WTC11 (cell line): ENCODE data around the gene PCSK2. TPM values are rescaled to one million over a fixed set of nuclear protein-coding genes. Genes with fewer than 3 reads are reported as not detected.

Source experiments
- ATAC-seq: fragments of 200-7000 bp; cut with Tn5 transposase; 2 replicates; pipeline ENCODE4 v1.10.0; 2021; ENCODE audit warnings: mild to moderate bottlenecking, moderate library complexity
- CTCF ChIA-PET: fragments of 300-600 bp; sonication (Branson Sonifier 250); formaldehyde crosslinking; loops from one replicate; lab custom pipeline; 2021; ENCODE audit warnings: antibody characterized with exemption; lab: Charles Lee
- POLR2A ChIA-PET: fragments of 350-600 bp; sonication (Branson Sonifier 250); formaldehyde crosslinking; loops from one replicate; lab custom pipeline; 2021; ENCODE audit warnings: antibody characterized with exemption; lab: Charles Lee
- DNase-seq: peaks from one replicate; pipeline ENCODE4 v3.0.0; 2021; ENCODE audit warnings: low spot score
- H3K27ac Mint-ChIP-seq: 2 replicates; pipeline ENCODE4 v1.8.0; 2021; ENCODE audit warnings: mixed read lengths
- H3K27me3 Mint-ChIP-seq: 2 replicates; pipeline ENCODE4 v1.8.0; 2021; ENCODE audit warnings: low read depth, mild to moderate bottlenecking, moderate library complexity, mixed read lengths
- H3K36me3 Mint-ChIP-seq: 2 replicates; pipeline ENCODE4 v1.8.0; 2021; ENCODE audit warnings: mixed read lengths
- H3K4me1 Mint-ChIP-seq: 2 replicates; pipeline ENCODE4 v1.8.0; 2022; ENCODE audit warnings: mixed read lengths
- H3K4me3 Mint-ChIP-seq: 2 replicates; pipeline ENCODE4 v1.8.0; 2021; ENCODE audit warnings: mild to moderate bottlenecking, moderate library complexity, mixed read lengths
- H3K9me3 Mint-ChIP-seq: 2 replicates; pipeline ENCODE4 v1.8.0; 2021; ENCODE audit warnings: mixed read lengths
- E2F4 ChIP-seq: sonication (generic); formaldehyde crosslinking; IDR thresholded peaks from 2 replicates; pipeline ENCODE4 v1.8.1; 2022; ENCODE audit warnings: low read depth, mild to moderate bottlenecking, moderate library complexity, missing genetic modification reagents, borderline replicate concordance
- E2F5 ChIP-seq: sonication (generic); formaldehyde crosslinking; IDR thresholded peaks from 2 replicates; pipeline ENCODE4 v1.8.1; 2022; ENCODE audit warnings: mild to moderate bottlenecking, moderate library complexity, missing genetic modification reagents
- ETV6 ChIP-seq: sonication (generic); formaldehyde crosslinking; IDR thresholded peaks from 2 replicates; pipeline ENCODE4 v1.8.1; 2022; ENCODE audit warnings: mild to moderate bottlenecking, missing genetic modification reagents
- FOXP1 ChIP-seq: sonication (generic); formaldehyde crosslinking; IDR thresholded peaks from 2 replicates; pipeline ENCODE4 v1.8.0; 2022; ENCODE audit warnings: missing genetic modification reagents, mild to moderate bottlenecking, moderate library complexity, borderline replicate concordance
- IRF2 ChIP-seq: sonication (generic); formaldehyde crosslinking; IDR thresholded peaks from 2 replicates; pipeline ENCODE4 v1.8.0; 2022; ENCODE audit warnings: low read depth, missing genetic modification reagents, borderline replicate concordance
- JUN ChIP-seq: sonication (generic); formaldehyde crosslinking; IDR thresholded peaks from 2 replicates; pipeline ENCODE4 v1.8.0; 2023; ENCODE audit warnings: mild to moderate bottlenecking, missing genetic modification reagents
- MLX ChIP-seq: sonication (generic); formaldehyde crosslinking; IDR thresholded peaks from 2 replicates; pipeline ENCODE4 v1.8.1; 2023; ENCODE audit warnings: mild to moderate bottlenecking, missing genetic modification reagents, moderate library complexity
- MXD4 ChIP-seq: fragments of 250-450 bp; sonication (Bioruptor Pico); IDR thresholded peaks from 2 replicates; pipeline ENCODE4 v1.8.0; 2021; ENCODE audit warnings: mild to moderate bottlenecking, moderate library complexity, borderline replicate concordance
- NR1H2 ChIP-seq: sonication (generic); formaldehyde crosslinking; IDR thresholded peaks from 2 replicates; pipeline ENCODE4 v1.9.0; 2021; ENCODE audit warnings: mild to moderate bottlenecking, moderate library complexity, missing genetic modification reagents
- NR3C1 ChIP-seq: sonication (generic); formaldehyde crosslinking; conservative IDR thresholded peaks from 2 replicates; pipeline ENCODE4 v1.8.1; 2023; ENCODE audit warnings: low read depth, mild to moderate bottlenecking, missing genetic modification reagents
- OVOL2 ChIP-seq: fragments of 250-450 bp; sonication (Bioruptor Pico); IDR thresholded peaks from 2 replicates; pipeline ENCODE4 v1.9.0; 2021; ENCODE audit warnings: mild to moderate bottlenecking, borderline replicate concordance
- RELA ChIP-seq: sonication (generic); formaldehyde crosslinking; IDR thresholded peaks from 2 replicates; pipeline ENCODE4 v1.8.1; 2022; ENCODE audit warnings: missing genetic modification reagents, mild to moderate bottlenecking, borderline replicate concordance
- SMAD4 ChIP-seq: sonication (generic); formaldehyde crosslinking; IDR thresholded peaks from 2 replicates; pipeline ENCODE4 v1.8.0; 2022; ENCODE audit warnings: mild to moderate bottlenecking, missing genetic modification reagents
- TP53 ChIP-seq: sonication (generic); formaldehyde crosslinking; IDR thresholded peaks from 2 replicates; pipeline ENCODE4 v1.8.1; 2023; ENCODE audit warnings: mild to moderate bottlenecking, missing genetic modification reagents
- ZBTB21 ChIP-seq: sonication (generic); formaldehyde crosslinking; IDR thresholded peaks from 2 replicates; pipeline ENCODE4 v1.8.1; 2023; ENCODE audit warnings: mild to moderate bottlenecking, missing genetic modification reagents, borderline replicate concordance
- ZNF281 ChIP-seq: sonication (generic); formaldehyde crosslinking; IDR thresholded peaks from 2 replicates; pipeline ENCODE4 v1.8.0; 2023; ENCODE audit warnings: mild to moderate bottlenecking, missing genetic modification reagents
- ZNF396 ChIP-seq: fragments of 250-450 bp; sonication (Bioruptor Pico); IDR thresholded peaks from 2 replicates; pipeline ENCODE4 v1.8.0; 2021; ENCODE audit warnings: mild to moderate bottlenecking, moderate library complexity, borderline replicate concordance
- ZNF532 ChIP-seq: fragments of 250-450 bp; sonication (Bioruptor Pico); IDR thresholded peaks from 2 replicates; pipeline ENCODE4 v1.9.0; 2021; ENCODE audit warnings: mild to moderate bottlenecking, borderline replicate concordance
- total RNA-seq: library from RNA; stranded (reverse); gene quantifications from 3 replicates; pipeline ENCODE4 v1.2.3, GENCODE V29; 2021

Gene PCSK2
- total RNA-seq, 1 experiment from 2014 or later = 0.74 TPM

GRCh38 chr20:17407550-17407949, 180.7 kb downstream of the PCSK2 start:
- no peak overlapping the region for H3K27ac Mint-ChIP-seq
- POLR2A ChIA-PET = no interaction called here
- ATAC-seq (no peak), DNase-seq (no peak)
- H3K4me1 Mint-ChIP-seq = no peaks in the 10 kb centered on the region
- CTCF ChIA-PET = interaction anchor here (0.9 kb wide), 1 partner anchor 605 kb away, joined by 3 read pairs; no protein-coding TSS in a partner anchor
- H3K27me3 Mint-ChIP-seq = no peaks in the 10 kb centered on the region; the same call in 1 of the 2 replicates
- TF ChIP-seq E2F5 (CRISPR knock-in tag) (no peak), TP53 (CRISPR knock-in tag) (no peak), FOXP1 (CRISPR knock-in tag) (no peak), ZNF532 (CRISPR knock-in tag) (no peak), IRF2 (no peak), MXD4 (no peak), ZBTB21 (no peak)
- TF ChIP-seq, all 79 proteins: peak for 0
- Mint-ChIP-seq H3K4me3 (no peak overlapping the region), H3K9me3 (peaks cover 13% of the 10 kb centered on the region), H3K36me3 (no peaks in the 10 kb centered on the region)

GRCh38 chr20:17417225-17417624, 190.4 kb downstream of the PCSK2 start:
- H3K27me3 Mint-ChIP-seq = peaks cover 5% of the 10 kb centered on the region; the same call in 1 of the 2 replicates
- no peak for DNase-seq
- no peak overlapping the region for H3K27ac Mint-ChIP-seq
- H3K36me3 Mint-ChIP-seq = peaks cover 8% of the 10 kb centered on the region
- no peaks in the 10 kb centered on the region for H3K4me1 Mint-ChIP-seq
- ChIA-PET POLR2A (no interaction called here), CTCF (no interaction called here)
- ATAC-seq = no peak
- no peak overlapping the region for H3K4me3 Mint-ChIP-seq
- H3K9me3 Mint-ChIP-seq = peaks cover 33% of the 10 kb centered on the region
- TF ChIP-seq ZNF281 (CRISPR knock-in tag) (no peak), NR1H2 (CRISPR knock-in tag) (no peak), OVOL2 (CRISPR knock-in tag) (no peak)

GRCh38 chr20:17418737-17419136, 191.9 kb downstream of the PCSK2 start:
- H3K4me3 Mint-ChIP-seq = no peak overlapping the region
- H3K27ac Mint-ChIP-seq = no peak overlapping the region
- peaks cover 8% of the 10 kb centered on the region for H3K36me3 Mint-ChIP-seq
- CTCF ChIA-PET = interaction anchor here (0.6 kb wide), 1 partner anchor 33 kb away, joined by 3 read pairs; no protein-coding TSS in a partner anchor
- peaks cover 5% of the 10 kb centered on the region; the same call in 1 of the 2 replicates for H3K27me3 Mint-ChIP-seq
- POLR2A ChIA-PET = no interaction called here
- H3K4me1 Mint-ChIP-seq = no peaks in the 10 kb centered on the region
- DNase-seq = no peak
- H3K9me3 Mint-ChIP-seq = peaks cover 22% of the 10 kb centered on the region
- peak; percentile 26; the same call in 1 of the 2 replicates for ATAC-seq
- TF ChIP-seq NR3C1 (CRISPR knock-in tag) = no peak
- TF ChIP-seq MLX = no peak
- no peak for TF ChIP-seq ZNF281 (CRISPR knock-in tag)
- no peak for TF ChIP-seq SMAD4 (CRISPR knock-in tag)
- TF ChIP-seq JUN = no peak
- TF ChIP-seq E2F4 (CRISPR knock-in tag) = no peak
- no peak for TF ChIP-seq ETV6 (CRISPR knock-in tag)
- TF ChIP-seq ZNF396 (CRISPR knock-in tag) = no peak
- TF ChIP-seq RELA (CRISPR knock-in tag) = no peak
